ENCODE measurements around the gene TAMM41.

GRCh38 chr3:11779626-11780025, 67.1 kb downstream of the TAMM41 start:
- TF ChIP-seq CTCF (IDR thresholded peaks at IDR 0.05; ENCODE audit: low read length): no peak
- TF ChIP-seq EZH2 (optimal IDR thresholded peaks at IDR 0.05; ENCODE audit: low read depth, low read length): no peak
- TF ChIP-seq EZH2phosphoT487 (IDR thresholded peaks at IDR 0.05; ENCODE audit: low read length): no peak

All from MM.1S (cell line).